RWPE2 (cell line): ENCODE results near the gene RIF1.
A peak's percentile ranks its signal among the peaks of the same experiment; 100 is the strongest.

Experiments used
- ATAC-seq: fragments of 200-7000 bp; cut with Tn5 transposase; 3 replicates; pipeline ENCODE4 v1.9.1; 2021; ENCODE audit warnings: low read depth
- DNase-seq: peaks from one replicate; pipeline ENCODE4 v3.0.0-alpha.2; 2020; ENCODE audit warnings: low spot score
- H3K27ac ChIP-seq: fragments of 450-650 bp; 2 replicates; pipeline ENCODE4 v1.5.1; 2017; ENCODE audit warnings: mild to moderate bottlenecking; ENCODE audit not compliant: poor library complexity, severe bottlenecking
- H3K27me3 ChIP-seq: fragments of 250-450 bp; sonication (Bioruptor Pico); 2 replicates; pipeline ENCODE4 v1.5.1; 2021; ENCODE audit warnings: mild to moderate bottlenecking, moderate library complexity; ENCODE audit not compliant: insufficient read depth, poor library complexity, severe bottlenecking
- H3K36me3 ChIP-seq: fragments of 250-450 bp; sonication (Bioruptor Pico); 2 replicates; pipeline ENCODE4 v1.5.1; 2020; ENCODE audit warnings: low read depth, mild to moderate bottlenecking, moderate library complexity
- H3K4me1 ChIP-seq: fragments of 250-450 bp; sonication (Bioruptor Pico); 2 replicates; pipeline ENCODE4 v1.5.1; 2021; ENCODE audit warnings: mild to moderate bottlenecking, moderate library complexity; ENCODE audit not compliant: insufficient read depth, poor library complexity, severe bottlenecking
- H3K4me3 ChIP-seq: fragments of 250-450 bp; sonication (Bioruptor Pico); 2 replicates; pipeline ENCODE4 v1.5.1; 2021; ENCODE audit warnings: mild to moderate bottlenecking, moderate library complexity; ENCODE audit not compliant: severe bottlenecking
- H3K9me3 ChIP-seq: fragments of 250-450 bp; sonication (Bioruptor Pico); 2 replicates; pipeline ENCODE4 v1.5.1; 2021; ENCODE audit warnings: mild to moderate bottlenecking, moderate library complexity; ENCODE audit not compliant: severe bottlenecking
- CTCF ChIP-seq: fragments of 450-650 bp; IDR thresholded peaks from one replicate; pipeline ENCODE4 v1.5.1; 2017; ENCODE audit warnings: mild to moderate bottlenecking, moderate library complexity; ENCODE audit not compliant: poor library complexity, severe bottlenecking

Gene RIF1

GRCh38 chr2:151518802-151519201 lies 109.1 kb downstream of the RIF1 start:
- no peaks in the 10 kb centered on the region for H3K4me1 ChIP-seq
- H3K27ac ChIP-seq = no peak overlapping the region
- H3K9me3 ChIP-seq = no peaks in the 10 kb centered on the region
- ATAC-seq = peak; percentile 31; the same call in 1 of the 3 replicates
- no peak for TF ChIP-seq CTCF
- H3K27me3 ChIP-seq = no peaks in the 10 kb centered on the region
- no peak overlapping the region for H3K4me3 ChIP-seq
- no peak for DNase-seq
- H3K36me3 ChIP-seq = no peaks in the 10 kb centered on the region

GRCh38 chr2:151520976-151521375 lies 111.3 kb downstream of the RIF1 start:
- no peak overlapping the region for H3K27ac ChIP-seq
- H3K9me3 ChIP-seq = no peaks in the 10 kb centered on the region
- no peak for DNase-seq
- H3K27me3 ChIP-seq = no peaks in the 10 kb centered on the region
- TF ChIP-seq CTCF = no peak
- no peaks in the 10 kb centered on the region for H3K36me3 ChIP-seq
- H3K4me3 ChIP-seq = no peak overlapping the region
- no peak for ATAC-seq
- no peaks in the 10 kb centered on the region for H3K4me1 ChIP-seq

- no peak for TF ChIP-seq CTCF
- DNase-seq (no peak), ATAC-seq (no peak)
- Histone ChIP-seq H3K27ac (no peak overlapping the region), H3K36me3 (no peaks in the 10 kb centered on the region), H3K27me3 (no peaks in the 10 kb centered on the region), H3K4me1 (no peaks in the 10 kb centered on the region), H3K9me3 (no peaks in the 10 kb centered on the region), H3K4me3 (no peak overlapping the region)
Observed at GRCh38 chr2:151522556-151522955, 112.9 kb downstream of the RIF1 start.

GRCh38 chr2:151523850-151524249 lies 114.1 kb downstream of the RIF1 start:
- ATAC-seq (peak; percentile 49; the same call in 2 of the 3 replicates), DNase-seq (no peak)
- no peaks in the 10 kb centered on the region for H3K9me3 ChIP-seq
- H3K36me3 ChIP-seq = no peaks in the 10 kb centered on the region
- no peaks in the 10 kb centered on the region for H3K27me3 ChIP-seq
- no peaks in the 10 kb centered on the region for H3K4me1 ChIP-seq
- no peak overlapping the region for H3K4me3 ChIP-seq
- no peak overlapping the region for H3K27ac ChIP-seq
- no peak for TF ChIP-seq CTCF

- Histone ChIP-seq H3K4me3 (no peak overlapping the region), H3K27ac (no peak overlapping the region), H3K36me3 (no peaks in the 10 kb centered on the region), H3K9me3 (no peaks in the 10 kb centered on the region), H3K4me1 (no peaks in the 10 kb centered on the region), H3K27me3 (no peaks in the 10 kb centered on the region)
- DNase-seq (no peak), ATAC-seq (no peak)
- TF ChIP-seq CTCF = no peak
Observed at GRCh38 chr2:151525821-151526373, 116.2 kb downstream of the RIF1 start.
